Upper lobe of right lung (tissue), 1 donor: ENCODE data around the gene PNLIPRP3. TPM values are rescaled to one million over a fixed set of nuclear protein-coding genes. Genes with fewer than 3 reads are reported as not detected.
A peak's percentile ranks its signal among the peaks of the same experiment; 100 is the strongest.

Source experiments
- ATAC-seq: fragments of 200-7000 bp; cut with Tn5 transposase; one replicate; pipeline ENCODE4 v1.9.1; 2020; ENCODE audit warnings: mild to moderate bottlenecking, moderate library complexity
- DNase-seq: peaks from one replicate; pipeline ENCODE4 v3.0.0-alpha.2; 2020
- H3K27ac ChIP-seq: fragments of 200-600 bp; one replicate; pipeline ENCODE4 v1.8.0; 2022
- H3K27me3 ChIP-seq: fragments of 200-600 bp; one replicate; pipeline ENCODE4 v1.8.0; 2022; ENCODE audit warnings: mild to moderate bottlenecking
- H3K36me3 ChIP-seq: fragments of 200-600 bp; one replicate; pipeline ENCODE4 v1.8.0; 2022
- H3K4me1 ChIP-seq: fragments of 200-600 bp; one replicate; pipeline ENCODE4 v1.8.0; 2022
- H3K4me3 ChIP-seq: fragments of 200-600 bp; one replicate; pipeline ENCODE4 v1.8.0; 2022; ENCODE audit warnings: mild to moderate bottlenecking
- H3K9me3 ChIP-seq: fragments of 200-600 bp; one replicate; pipeline ENCODE4 v1.8.0; 2022
- intact Hi-C: fragments of 100-400 bp; cut with DNase I; formaldehyde crosslinking; loops from one replicate; pipeline ENCODE4 v1.11.0; 2022
- total RNA-seq: library from RNA; stranded (reverse); fragmentation: NEBNext Ultra II Directional; extraction: Animal tissue kit (Norgen Biotek cat#: 25700); gene quantifications from one replicate; pipeline ENCODE4 v1.2.1, GENCODE V29; 2021
- TF ChIP-seq, protein P1 (sequence below): fragments of 200-600 bp; IDR thresholded peaks from one replicate; pipeline ENCODE4 v1.8.0; 2022; ENCODE audit warnings: antibody characterized with exemption
- donor health status: DM: no; HTN: yes; CAD: no; lungs with severe emphysema.

Gene PNLIPRP3
- total RNA-seq, 1 donor from 2014 or later = 0.20 TPM

DNA sequence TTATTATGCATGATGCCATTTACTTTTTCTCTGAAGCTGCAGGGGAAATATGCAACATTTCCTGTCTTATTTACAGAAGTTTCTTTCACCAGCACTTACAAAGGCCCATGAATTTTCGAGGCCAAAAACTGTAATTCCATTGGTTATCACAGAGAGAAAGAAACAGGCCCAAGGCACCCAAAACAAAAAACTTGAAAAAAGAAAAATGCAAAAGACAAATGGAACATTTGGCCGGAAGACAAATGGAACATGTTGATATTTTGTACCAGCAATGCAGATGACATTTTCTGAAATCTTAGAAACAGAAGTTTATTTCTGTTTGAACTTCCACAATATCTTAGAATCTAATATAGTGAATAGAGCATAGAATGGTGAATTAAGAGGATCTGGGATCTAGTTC lies 61.8 kb downstream of the PNLIPRP3 start:
- Histone ChIP-seq H3K4me3 (no peak overlapping the region), H3K36me3 (no peaks in the 10 kb centered on the region)
- intact Hi-C loops = no loop called here

DNA sequence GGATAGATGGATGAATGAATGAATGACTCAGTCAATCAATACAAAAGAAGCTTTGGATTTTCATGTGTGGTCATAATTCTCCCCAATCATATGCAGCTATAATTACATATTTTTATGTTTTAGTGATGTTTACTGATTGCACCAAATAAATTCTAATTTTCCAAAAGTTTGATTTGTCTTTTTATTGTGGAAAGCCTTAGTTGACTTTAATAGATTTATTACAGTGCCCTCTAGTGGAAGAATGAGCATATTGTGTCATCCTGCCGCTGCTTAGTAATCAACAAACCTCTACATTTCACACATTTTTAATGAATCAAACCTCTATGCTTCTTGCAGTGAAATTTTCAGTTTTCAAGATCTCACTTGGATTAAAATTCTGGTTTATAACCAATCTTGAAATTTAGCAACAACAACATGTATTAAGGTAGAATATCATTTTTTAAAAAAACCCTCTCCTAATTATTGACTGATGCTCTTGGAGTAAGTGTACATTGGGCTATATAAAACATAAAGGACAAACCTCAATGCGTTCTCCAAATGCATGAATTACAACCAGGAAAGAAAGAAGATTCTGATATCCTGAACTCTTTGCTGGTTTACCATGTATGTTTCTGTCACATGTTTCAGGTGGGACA lies 62.5 kb downstream of the PNLIPRP3 start:
- Histone ChIP-seq H3K4me1 (no peaks in the 10 kb centered on the region), H3K36me3 (no peaks in the 10 kb centered on the region), H3K4me3 (no peak overlapping the region), H3K9me3 (no peaks in the 10 kb centered on the region), H3K27me3 (no peaks in the 10 kb centered on the region), H3K27ac (no peak overlapping the region)
- no peak for DNase-seq
- TF ChIP-seq, protein P1, sequence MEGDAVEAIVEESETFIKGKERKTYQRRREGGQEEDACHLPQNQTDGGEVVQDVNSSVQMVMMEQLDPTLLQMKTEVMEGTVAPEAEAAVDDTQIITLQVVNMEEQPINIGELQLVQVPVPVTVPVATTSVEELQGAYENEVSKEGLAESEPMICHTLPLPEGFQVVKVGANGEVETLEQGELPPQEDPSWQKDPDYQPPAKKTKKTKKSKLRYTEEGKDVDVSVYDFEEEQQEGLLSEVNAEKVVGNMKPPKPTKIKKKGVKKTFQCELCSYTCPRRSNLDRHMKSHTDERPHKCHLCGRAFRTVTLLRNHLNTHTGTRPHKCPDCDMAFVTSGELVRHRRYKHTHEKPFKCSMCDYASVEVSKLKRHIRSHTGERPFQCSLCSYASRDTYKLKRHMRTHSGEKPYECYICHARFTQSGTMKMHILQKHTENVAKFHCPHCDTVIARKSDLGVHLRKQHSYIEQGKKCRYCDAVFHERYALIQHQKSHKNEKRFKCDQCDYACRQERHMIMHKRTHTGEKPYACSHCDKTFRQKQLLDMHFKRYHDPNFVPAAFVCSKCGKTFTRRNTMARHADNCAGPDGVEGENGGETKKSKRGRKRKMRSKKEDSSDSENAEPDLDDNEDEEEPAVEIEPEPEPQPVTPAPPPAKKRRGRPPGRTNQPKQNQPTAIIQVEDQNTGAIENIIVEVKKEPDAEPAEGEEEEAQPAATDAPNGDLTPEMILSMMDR = peak; percentile 63
- no peak for ATAC-seq
- intact Hi-C loops = no loop called here

More for the DNA sequence above, 61.8 kb downstream of the PNLIPRP3 start:
- H3K27me3 ChIP-seq = no peaks in the 10 kb centered on the region
- TF ChIP-seq, protein P1 = no peak
- H3K4me1 ChIP-seq = no peaks in the 10 kb centered on the region
- no peak for ATAC-seq
- DNase-seq = no peak
- no peaks in the 10 kb centered on the region for H3K9me3 ChIP-seq
- H3K27ac ChIP-seq = no peak overlapping the region

DNA sequence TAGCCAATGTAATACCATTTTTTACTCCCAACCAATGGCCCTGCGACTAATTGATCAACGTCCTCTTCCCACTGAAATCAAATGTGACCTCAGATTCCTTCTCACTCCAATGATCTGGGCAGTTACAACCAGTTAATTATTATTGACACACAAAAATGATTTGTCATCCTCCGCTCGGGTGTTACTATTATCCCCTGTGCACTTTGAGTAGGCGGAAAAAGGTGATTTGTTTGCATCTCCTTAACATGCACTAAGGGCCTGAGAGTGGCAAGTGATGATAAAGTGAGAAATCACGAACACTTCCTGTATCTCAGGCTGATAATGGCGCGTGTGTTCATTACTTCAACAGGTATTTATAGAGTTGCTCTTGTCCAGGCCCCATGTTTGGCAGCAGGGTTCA lies 77.1 kb downstream of the PNLIPRP3 start:
- no peak for DNase-seq
- Histone ChIP-seq H3K4me3 (no peak overlapping the region), H3K36me3 (no peaks in the 10 kb centered on the region), H3K27ac (no peak overlapping the region), H3K27me3 (no peaks in the 10 kb centered on the region), H3K9me3 (no peaks in the 10 kb centered on the region), H3K4me1 (no peaks in the 10 kb centered on the region)
- TF ChIP-seq, protein P1 = no peak
- ATAC-seq = no peak
- intact Hi-C loops = no loop called here

DNA sequence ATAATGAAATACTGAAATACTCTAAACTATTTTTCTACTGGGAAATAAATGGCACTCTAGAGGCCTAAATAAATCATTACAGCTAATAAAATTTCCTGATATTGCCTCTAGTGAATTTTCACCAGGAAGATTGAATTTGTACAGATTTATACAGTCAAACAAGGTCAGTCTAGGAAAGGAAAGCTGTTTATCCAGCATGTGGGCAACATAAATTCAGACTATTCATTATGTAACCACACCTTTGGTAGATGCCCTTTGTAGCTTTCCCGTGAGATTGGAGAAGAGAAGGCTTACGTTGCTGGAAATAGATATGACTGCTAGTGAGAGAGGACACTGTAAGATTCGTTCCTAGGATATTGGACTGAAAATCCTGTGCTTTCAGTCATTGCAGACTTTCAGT lies 82.9 kb downstream of the PNLIPRP3 start:
- TF ChIP-seq, protein P1 = no peak
- no peaks in the 10 kb centered on the region for H3K9me3 ChIP-seq
- H3K27ac ChIP-seq = no peak overlapping the region
- H3K27me3 ChIP-seq = no peaks in the 10 kb centered on the region
- H3K4me3 ChIP-seq = no peak overlapping the region
- DNase-seq (no peak), ATAC-seq (no peak)
- H3K36me3 ChIP-seq = no peaks in the 10 kb centered on the region
- intact Hi-C loops = no loop called here
- H3K4me1 ChIP-seq = no peaks in the 10 kb centered on the region

DNA sequence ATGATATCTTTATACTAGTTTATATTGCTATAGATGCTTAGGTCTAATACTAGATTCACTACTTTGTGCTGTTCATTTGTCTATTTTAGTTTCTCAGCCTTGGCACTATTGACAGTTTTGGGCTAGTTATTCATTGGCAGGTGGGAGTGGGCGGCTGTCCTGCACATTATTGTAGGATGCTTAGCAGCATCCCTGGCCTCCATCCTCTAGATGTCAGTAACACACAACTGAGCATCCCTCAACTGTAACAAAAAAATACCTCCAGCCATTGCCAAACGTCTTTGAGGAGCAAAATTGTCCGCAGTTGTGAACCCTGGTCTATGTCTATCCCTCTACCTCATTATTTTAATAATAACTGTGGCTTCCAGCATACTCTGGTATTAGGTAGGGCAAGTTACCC lies 83.7 kb downstream of the PNLIPRP3 start:
- DNase-seq = no peak
- TF ChIP-seq, protein P1 = no peak
- intact Hi-C loops = no loop called here
- Histone ChIP-seq H3K27ac (no peak overlapping the region), H3K9me3 (no peaks in the 10 kb centered on the region), H3K27me3 (no peaks in the 10 kb centered on the region), H3K4me3 (no peak overlapping the region), H3K36me3 (no peaks in the 10 kb centered on the region), H3K4me1 (no peaks in the 10 kb centered on the region)
- ATAC-seq = no peak
